Measurements from ENCODE around the gene PLIN5.
"Not testable (repeated sequence)": the region's sequence is repeated elsewhere in the genome, so short reads cannot be mapped to it uniquely, and the experiment has no call there.

Gene PLIN5

DNA sequence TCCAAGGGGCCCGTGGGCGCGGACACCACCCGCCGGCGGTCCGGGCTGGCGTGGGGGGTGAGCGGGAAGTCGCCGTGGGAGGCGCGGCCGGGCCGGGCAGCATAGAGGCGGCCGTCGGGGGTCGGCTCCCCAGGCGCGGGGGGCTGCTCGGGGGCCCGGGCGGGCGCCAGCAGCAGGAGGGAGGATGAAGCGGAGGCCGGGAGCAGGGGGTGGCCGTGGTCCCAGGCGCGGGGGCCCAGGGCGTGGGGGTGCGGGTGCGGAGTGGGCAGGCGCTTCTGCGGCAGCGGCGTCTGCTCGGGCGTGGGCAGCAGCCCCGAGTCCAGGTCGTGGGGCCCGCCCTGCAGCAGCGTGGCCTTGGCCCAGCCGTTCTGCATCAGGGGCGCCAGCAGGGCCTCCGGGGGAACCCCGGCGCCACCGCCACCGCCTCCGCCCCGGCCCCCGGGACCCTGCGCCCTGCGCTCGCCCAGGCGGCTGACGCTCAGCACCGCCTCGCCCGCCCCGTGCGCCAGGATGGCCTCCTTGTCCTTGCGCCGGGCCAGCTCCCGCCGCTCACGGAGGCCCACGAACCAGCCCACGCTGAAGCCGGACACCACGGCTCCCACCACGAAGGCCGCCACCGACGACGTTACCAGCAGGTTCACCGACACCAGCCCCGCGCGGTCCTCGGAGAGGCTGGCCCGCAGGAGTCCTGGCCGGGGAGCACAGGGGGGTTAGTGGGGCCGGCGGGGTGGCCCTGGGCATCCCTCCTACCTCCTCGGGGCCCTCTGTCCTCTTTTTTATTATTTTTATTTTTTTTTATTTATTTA, 9.0 kb upstream of the PLIN5 start:
- DNase-seq (ENCODE audit: low read depth), result no peak

DNA sequence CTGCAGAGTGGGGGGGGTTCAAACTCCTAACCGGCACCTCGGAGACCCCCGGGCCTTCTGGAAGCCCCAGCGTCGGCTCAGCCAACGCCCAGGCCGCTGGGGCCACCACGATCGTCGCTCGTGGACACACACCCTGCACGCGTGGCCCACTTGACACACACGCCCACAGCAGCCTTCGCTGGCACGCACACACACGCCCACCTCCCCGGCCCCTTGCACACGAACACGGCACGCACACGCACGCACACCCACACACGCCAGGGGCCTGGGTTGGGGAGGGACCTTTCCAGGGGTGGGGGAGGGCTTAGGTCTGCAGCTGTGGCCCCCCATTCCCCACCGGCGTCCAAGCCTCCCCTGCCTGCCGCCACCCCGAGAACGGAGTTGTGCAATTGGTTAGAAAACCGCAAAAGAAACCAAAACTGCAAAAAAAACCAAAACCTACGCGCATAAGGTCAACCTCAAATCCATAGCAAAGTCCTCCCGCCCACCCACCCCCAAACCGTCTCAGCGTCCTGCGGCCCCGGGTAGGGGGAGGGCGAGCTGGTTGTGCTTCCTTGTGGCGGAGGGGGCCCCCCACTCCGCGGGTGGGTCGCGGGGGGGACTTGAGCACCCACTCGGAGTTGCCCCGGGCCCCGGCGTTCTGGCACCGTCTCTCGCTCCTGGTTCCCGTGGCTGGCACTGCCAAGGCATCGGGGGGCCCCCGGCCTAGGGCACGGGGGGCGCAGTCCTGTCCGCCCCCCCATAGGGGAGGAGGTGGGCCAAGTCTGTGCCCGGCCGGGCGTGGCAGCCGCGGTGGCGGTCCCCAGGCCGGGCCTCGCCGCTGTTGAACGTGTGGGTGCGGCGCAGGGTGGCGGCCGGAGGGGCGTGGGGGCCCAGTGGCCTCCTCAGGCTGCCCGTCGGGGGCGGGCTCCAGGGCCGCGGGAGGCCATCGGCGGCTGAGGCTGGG, 8.1 kb upstream of the PLIN5 start:
- no peak for DNase-seq (ENCODE audit: low read depth)

DNA sequence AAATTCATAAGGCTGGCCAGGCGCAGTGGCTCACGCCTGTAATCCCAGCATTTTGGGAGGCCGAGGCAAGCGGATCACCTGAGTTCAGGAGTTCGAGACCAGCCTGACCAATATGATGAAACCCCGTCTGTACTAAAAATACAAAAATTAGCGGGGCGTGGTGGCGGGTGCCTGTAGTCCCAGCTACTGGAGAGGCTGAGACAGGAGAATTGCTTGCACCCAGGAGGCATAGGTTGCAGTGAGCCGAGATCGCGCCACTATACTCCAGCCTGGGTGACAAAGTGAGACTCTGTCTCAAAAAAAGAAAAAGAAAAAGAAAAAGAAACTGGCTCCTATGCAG, 6.8 kb upstream of the PLIN5 start:
- DNase-seq (ENCODE audit: low read depth), result not testable (repeated sequence)

DNA sequence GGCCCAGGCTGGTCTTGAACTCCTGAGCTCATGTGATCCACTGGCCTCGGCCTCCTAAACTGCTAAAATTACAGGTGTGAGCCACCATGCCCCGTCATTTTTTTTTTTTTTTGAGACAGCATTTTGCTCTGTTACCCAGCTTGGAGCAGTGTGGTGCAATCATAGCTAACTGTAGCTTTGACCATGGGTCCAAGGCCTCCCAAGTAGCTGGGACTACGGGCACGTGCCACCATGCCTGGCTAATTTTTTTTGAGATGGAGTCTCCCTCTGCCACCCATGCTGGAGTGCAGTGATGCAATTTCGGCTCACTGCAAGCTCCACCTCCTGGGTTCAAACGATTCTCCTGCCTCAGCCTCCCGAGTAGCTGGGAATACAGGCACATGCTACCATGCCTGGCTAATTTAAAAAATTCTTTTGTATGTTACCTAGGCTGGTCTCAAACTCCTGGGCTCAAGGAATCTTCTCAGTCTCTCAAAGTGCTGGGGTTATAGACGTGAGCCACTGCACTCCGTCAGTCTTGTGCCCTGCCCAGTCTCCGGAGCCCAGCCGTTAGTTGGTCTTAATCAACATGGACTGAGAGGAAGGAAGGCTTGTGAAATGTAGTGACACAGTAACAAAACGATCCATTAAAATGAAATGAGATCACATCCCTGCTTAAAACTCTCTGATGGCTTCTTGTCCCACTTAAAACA, 6.2 kb upstream of the PLIN5 start:
- DNase-seq (ENCODE audit: low read depth), result no peak

DNA sequence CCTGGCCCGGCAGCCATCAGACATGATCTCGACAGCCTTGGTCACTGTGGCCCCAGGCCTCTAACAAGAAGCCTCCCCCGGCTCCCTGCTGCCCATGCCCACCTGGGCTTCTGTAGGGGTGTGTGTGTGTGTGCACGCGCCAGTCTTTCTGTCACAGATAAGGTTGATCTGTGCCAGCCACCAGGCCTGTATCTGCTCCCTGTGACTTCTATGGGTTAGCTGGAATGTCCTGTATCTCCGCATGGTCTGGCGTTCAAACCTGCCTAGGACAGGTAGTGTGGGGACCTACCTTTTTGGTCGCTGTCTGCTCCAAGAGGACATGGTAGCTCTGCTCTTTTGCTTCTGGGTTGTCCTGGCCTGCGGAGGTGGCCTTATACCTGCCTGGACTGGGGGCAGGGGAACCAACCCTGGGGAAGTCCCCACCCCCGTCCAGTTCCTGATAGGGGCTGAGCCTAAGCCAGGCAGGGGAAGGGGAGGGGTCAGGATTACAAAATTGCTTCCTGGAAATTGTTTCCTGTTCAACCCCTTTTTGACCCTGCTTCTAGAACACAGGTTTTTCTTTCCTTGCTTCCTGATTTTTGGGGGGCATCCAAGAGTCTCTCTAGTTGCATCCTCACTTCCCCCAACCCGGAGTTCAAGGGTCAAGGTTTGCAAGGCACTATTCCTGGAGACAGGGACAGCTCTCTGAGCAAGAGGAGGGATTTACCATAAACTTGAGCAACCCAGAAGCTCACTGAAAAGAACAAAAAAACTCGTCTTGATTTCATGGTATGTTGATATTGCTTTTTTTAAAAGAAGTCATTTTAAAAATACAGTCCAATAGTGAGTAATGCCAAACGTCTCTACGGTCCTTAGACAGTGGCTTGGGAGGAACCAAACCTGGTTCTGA, 4.9 kb upstream of the PLIN5 start, which contains the start of gene LRG1:
TSS of gene LRG1 (minus strand) at position 344 of the 889 bp plus-strand sequence. CDS start at position 321, 23 bp downstream.
- no peak for DNase-seq (ENCODE audit: low read depth)

DNA sequence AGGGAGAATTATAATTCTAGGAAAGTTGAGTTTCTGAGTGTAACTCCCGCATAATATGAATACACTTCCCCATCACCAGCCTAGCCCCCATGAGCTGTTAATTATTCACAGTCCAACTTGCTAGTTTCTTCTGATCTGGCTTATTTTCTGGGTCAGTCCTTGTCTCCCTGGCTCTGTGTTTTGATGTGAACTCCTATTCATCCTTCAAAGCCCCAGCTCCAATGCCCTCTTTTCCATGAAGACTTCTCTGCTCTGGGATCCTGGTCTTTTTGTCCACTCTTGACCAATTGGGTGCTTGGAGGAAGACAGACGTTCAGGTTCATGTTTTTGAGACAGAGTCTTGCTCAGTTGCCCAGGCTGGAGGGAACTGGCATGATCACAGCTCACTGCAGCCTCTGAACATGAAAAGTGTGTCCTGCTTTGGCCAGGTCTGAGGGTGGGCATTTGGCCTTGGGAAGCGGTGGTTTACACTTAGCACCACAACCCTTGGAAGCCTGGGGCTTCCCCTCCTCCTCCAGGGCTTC, 4.2 kb upstream of the PLIN5 start:
- no peak for DNase-seq (ENCODE audit: low read depth)

DNA sequence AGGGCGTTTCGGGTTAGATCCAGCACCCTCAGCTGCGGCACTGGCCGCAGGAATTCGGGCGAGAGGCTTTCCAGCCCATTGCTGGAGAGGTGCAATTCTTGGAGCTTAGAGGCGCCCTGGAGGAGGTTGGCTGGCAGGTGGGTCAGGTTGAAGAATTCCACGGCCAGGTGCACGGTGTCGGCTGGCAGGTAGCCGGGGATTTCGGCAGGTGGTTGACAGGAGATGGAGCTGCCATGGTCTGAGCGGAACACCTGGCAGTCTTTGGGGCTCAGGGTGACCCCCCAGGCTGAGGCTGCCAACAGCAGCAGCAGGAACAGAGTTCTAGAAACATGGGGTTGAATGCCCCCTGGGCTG, 3.6 kb upstream of the PLIN5 start:
- DNase-seq (ENCODE audit: low read depth), result no peak

DNA sequence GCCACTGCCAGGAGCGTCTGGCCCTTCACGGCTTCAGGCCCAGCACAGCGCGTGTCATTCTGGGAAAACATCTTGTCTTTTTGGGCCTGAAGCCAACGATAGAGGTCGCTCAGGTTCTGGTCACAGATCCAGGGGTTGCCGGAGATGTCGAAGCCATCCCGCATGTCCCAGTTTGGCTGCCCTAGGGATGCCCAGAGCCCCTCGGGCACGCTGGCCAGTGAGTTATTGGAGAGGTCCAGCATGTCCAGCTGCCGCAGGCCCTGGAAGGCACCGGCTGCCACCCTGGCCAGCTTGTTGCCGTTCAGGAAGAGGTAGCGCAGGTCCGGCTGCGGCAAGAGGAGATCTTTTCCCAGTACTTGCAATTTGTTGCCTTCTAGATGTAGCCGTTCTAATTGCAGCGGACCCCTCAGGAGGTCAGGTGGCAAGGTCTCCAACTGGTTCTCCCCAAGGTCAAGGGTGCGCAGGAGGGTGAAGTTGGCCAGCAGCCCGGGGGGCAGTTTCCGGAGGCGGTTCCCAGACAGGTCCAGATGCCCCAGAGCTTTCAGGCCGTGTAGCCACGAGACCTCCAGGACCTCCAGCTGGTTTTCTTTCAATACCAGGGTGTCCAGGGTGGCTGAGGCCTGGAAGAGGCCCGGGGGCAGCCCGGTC, 3.1 kb upstream of the PLIN5 start:
- no peak for DNase-seq (ENCODE audit: low read depth)

DNA sequence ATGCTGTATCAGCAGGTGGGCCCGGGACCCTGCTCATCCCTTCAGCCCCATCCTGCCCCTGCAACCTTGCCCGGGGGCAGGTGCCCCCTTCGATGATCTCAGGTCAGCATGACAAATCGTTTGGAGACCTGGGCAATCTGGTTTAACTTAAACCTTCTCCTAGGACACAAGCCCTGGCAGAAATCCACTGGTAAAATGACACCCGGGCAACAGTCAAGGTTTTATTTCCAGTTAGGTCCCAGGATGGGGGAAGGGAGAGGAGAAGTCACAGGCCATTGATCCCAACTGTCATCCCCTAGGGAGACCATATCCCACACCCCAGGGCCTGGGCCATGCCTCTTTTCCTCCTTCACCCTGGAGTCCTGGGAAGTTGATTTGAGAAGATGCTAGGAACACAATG, 1.8 kb upstream of the PLIN5 start:
- DNase-seq (ENCODE audit: low read depth), result no peak

DNA sequence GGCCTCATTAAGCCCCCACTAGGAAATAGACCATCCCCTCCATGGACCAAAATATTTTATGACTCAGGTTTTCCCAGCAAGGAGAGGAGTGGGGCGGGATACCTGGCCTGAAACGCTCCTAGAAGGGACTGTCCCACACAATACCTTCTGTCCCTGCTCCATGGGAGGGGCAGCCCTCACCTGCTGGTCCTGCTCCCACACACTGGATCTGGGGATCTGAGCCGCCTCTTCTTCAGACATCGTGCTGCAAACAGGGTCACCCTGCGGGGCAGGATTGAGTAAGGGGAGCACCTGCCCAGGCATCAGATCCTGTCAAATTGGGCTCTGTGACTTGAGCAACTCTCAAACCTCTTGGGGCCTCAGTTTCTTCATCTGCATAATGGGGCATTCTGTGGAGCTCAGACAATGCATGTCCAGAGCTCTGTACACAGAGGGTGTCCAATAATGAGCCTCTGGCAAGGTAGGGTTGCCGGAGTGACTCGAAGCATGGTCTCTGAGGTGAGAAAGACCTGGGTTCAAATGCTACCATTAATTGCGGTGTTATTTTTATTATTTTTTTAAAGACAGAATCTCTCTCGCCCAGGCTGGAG, 1.1 kb downstream of the PLIN5 start:
- DNase-seq (ENCODE audit: low read depth), result no peak

DNA sequence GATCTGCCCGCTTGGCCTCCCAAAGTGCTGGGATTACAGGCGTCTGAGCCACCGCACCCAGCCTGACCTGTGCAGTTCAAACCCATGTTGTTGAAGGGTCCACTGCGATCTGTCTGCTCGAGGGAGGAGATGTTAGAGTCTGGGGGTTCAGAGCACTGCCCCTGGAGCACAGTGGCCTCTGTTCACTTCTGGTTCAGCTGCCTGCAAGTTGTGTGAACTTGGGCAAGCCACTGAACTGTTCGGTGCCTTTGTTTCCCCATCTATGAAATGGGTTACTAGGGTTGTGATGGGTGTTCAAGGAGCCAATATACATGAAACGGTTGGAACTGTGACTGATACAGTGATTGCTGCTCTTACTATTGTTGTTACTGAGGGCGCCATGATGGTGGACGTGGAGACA, 1.7 kb downstream of the PLIN5 start:
- DNase-seq (ENCODE audit: low read depth), result no peak

DNA sequence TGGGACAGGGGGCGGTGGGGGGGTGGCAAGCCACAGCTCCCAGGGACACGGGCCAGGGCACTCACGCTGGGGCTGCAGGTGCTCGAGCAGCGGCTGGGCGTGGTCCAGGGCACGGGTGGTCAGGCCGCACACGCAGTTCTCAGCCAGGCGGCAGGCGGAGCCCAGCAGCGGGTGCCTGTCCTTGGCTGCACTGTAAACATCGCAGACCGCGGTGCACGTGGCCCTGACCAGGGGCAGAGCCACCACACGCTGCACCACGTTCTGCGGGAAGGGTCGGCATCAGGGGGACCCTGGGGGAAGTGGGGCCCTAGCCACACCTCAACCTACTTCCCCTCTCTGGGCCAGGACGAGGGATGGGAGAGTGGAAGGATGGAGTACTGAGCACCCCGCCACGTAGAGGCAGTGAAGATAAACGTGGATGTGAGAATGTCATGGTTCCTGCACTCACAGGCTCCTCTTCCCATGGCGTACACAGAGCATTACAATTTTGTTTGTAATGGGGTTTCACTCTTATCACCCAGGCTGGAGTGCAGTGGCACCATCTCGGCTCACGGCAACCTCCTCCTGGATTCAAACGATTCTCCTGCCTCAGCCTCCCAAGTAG, 3.4 kb downstream of the PLIN5 start:
- DNase-seq (ENCODE audit: low read depth), result no peak

DNA sequence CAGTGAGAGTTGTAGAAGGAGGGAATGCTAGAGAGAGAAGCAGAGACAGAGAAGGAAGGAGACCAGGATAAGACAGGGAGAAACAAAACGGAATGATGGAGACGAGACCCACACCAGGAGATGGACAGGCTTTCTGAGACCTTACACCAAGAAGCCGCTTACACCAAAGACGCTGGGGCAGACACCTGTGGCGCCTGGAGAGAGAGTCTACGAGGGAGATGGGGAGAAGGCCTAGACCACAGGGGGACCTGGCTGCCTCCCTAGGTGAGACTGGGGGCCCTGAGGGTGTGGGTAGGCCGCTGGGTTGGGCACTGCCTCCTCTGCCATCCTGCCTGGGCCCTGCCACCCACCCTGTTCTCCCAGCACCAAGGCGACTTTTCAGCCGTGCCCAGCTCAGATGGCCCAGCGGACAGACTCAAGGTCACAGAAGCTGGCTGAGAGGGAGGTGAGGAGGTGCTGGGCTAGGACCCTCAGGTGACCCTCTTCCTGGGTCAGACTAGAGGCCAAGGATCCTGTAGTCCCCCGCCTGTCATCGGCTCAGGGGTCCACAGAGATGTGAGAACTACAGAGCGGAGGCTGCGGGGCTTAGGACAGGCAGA, 5.0 kb downstream of the PLIN5 start:
- DNase-seq (ENCODE audit: low read depth), result no peak

DNA sequence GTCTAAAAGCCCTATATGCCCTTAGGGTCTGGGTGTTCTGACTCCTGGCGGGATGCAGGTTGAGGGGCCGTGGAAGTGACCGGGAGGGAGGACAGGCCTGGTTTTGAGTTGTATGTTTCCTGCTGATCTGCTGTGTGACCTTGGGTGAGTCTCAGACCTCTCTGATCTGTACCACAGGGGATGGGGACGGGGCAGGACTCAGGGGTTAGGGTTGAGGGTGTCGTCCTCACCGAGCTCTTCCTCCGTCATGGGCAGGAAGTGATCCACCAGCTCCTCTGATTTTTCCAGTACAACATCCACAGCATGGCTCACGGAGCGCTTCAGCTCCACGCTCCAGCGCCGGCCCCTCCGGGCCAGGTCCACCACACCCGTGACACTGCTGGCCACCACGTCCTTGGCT, 6.2 kb downstream of the PLIN5 start:
- DNase-seq (ENCODE audit: low read depth), result no peak

DNA sequence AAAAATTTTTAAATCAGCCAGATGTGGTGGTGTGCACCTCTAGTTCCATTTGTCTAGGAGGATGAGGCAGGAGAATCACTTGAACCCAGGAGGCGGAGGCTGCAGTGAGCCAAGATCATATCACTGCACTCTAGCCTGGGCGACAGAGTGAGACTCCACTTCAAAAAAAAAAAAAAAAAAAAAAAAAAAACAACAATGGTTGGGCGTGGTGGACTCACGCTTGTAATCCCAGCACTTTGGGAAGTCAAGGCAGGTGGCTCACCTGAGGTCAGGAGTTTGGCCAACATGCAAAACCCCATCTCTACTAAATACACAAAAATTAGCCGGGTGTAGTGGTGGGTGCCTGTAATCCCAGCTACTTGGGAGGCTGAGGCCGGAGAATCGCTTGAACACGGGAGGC, 7.6 kb downstream of the PLIN5 start:
- not testable (repeated sequence) for DNase-seq (ENCODE audit: low read depth)

DNA sequence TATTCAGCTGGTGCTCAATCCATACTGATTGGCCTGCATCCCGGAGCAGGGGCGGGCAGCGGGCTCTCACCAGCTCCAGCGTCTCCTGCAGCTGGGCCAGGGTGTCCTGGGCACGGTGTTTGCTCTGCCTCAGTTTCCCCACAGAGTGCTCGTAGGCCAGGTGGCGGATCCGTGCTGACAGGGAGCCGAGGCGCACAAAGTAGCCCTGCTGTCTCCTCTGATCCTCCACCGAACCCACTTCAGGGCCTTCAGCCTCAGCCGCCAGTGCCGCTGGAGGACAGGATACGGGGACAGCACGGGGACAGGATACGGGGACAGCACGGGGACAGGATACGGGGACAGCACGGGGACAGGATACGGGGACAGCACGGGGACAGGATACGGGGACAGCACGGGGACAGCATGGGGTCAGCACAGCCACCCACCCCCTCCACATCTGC, 9.4 kb downstream of the PLIN5 start:
- no peak for DNase-seq (ENCODE audit: low read depth)

DNA sequence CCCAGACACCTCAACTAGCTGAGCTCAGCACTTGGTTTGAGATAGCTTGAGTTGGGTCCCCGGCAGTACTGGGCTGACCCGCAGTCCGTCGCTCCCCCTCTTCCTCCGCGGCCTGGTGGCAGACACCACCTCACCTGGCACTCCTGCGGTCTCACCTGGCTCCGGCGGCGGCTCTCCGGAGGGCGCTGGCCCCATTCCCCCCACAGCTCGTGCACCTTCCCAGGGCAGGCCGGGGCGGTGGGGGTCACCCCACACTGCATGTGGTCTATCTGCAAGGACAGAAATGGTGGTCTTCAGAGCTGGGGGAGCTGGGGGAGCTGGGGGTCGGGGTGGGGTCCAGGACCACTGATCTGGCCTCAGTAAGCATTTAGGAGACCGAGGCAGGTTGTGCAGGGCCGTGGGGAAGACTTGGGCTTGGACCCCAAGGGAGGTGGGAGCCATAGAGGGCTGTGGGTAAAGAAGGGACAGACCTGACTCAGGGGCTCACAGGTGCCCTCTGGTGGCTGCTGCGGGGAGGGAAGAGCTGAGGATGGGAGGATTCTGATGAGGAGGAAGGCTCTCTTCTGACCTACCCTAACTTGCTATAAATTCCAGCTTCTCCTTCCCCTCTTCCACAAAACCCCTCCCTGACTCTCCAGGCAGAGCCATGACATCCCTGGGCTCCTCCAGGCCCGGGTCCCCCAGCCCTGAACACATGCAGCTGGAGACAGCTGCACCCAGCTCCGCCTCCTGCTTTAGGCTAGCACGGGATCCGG, 10.0 kb downstream of the PLIN5 start:
- no peak for DNase-seq (ENCODE audit: low read depth)

DNA sequence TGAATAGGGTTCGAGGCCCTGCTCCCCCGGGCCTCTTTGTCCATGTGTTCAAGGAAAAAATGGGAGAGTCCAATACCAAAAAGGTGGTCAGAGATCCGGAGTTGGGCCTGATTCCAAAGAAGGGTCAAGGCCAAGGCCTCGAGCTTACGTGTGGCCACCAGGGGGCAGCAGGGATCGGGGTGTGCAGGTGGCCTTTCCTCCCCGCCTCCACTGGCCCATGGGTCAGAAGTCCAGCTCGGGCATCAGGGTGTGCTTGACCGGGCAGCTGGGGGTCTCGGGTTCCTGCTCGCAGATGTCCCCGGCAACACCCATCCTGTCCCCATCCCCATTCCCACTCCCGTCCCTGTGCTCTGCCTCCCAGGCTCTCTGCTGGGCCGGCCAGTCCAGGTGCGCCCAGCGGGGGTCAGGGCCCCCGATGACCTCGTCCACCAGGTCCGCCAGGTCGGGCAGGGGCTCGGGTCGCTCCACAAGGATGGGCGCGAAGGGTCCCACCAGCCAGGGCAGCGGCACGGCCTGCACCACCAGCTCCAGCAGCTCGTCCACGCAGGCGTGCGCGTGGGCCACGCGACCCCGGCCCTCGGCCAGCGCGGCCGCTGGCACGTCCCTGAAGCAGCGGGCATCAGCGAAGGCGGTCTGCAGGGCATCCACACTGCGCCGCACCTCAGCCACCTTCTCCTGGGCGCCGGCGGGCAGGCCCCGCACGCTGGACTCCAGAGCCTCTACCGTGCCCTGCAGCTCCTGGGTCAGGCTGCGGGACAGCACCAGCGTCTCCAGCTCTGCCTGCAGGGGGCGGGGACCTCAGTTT, 11.5 kb downstream of the PLIN5 start:
- DNase-seq (ENCODE audit: low read depth), result no peak
